Ectodermal cell (in vitro differentiated cells): Measurements from ENCODE around the gene OGDH. TPM values are rescaled to one million over a fixed set of nuclear protein-coding genes. Genes with fewer than 3 reads are reported as not detected.
"Not testable (repeated sequence)": the region's sequence is repeated elsewhere in the genome, so short reads cannot be mapped to it uniquely, and the experiment has no call there.

Experiments used
- H3K27ac ChIP-seq: 2 replicates; pipeline ENCODE4 v1.7.0; 2013; ENCODE audit warnings: mild to moderate bottlenecking, low read depth, low read length; ENCODE audit not compliant: insufficient read depth, poor library complexity, severe bottlenecking
- H3K27me3 ChIP-seq: 2 replicates; pipeline ENCODE4 v1.7.0; 2013; ENCODE audit warnings: mild to moderate bottlenecking, low read length; ENCODE audit not compliant: insufficient read depth, control insufficient read depth, poor library complexity, severe bottlenecking
- H3K36me3 ChIP-seq: one replicate; pipeline ENCODE4 v1.7.0; 2013; ENCODE audit warnings: low read length; ENCODE audit not compliant: control insufficient read depth, insufficient read depth
- H3K4me1 ChIP-seq: one replicate; pipeline ENCODE4 v1.7.0; 2013; ENCODE audit warnings: low read length; ENCODE audit not compliant: control insufficient read depth, insufficient read depth
- H3K4me3 ChIP-seq: 2 replicates; pipeline ENCODE4 v1.7.0; 2013; ENCODE audit warnings: low read depth, low read length, control low read depth; ENCODE audit not compliant: insufficient read depth
- H3K9me3 ChIP-seq: 2 replicates; pipeline ENCODE4 v1.7.0; 2013; ENCODE audit warnings: mild to moderate bottlenecking, low read length, moderate library complexity; ENCODE audit not compliant: control insufficient read depth
- WGBS, 2 experiments: methylation state at CpG; one replicate each; pipeline ENCODE4 v1.1.7; 2013; ENCODE audit warnings: missing lambda C conversion rate in 2 of 2; 5-methylcytosine and 5-hydroxymethylcytosine counted together
- polyA plus RNA-seq, 4 experiments: library from polyadenylated mRNA; stranded (reverse); fragments of 50-300 nt; gene quantifications; one replicate each; pipeline ENCODE4 v1.2.3, GENCODE V29; 2013

The OGDH gene
- 83.9 TPM for polyA plus RNA-seq (2013, experiment 1 of 4)
- polyA plus RNA-seq (2013, experiment 2 of 4) = 85.1 TPM
- 51.5 TPM for polyA plus RNA-seq (2013, experiment 3 of 4)
- polyA plus RNA-seq (2013, experiment 4 of 4) = 55.7 TPM

- H3K27me3 ChIP-seq = no peaks in the 10 kb centered on the region
- H3K9me3 ChIP-seq = no peaks in the 10 kb centered on the region
- H3K27ac ChIP-seq = peak within 1 kb of the TSS; percentile 89
- H3K4me1 ChIP-seq = no peaks in the 10 kb centered on the region
- 0% methylated on average over 93 of the region's 93 CpGs for WGBS, 2 experiments
- no peaks in the 10 kb centered on the region for H3K36me3 ChIP-seq
- H3K4me3 ChIP-seq = peak within 1 kb of the TSS; percentile 69
Measured at GRCh38 chr7:44606341-44607140, at the start of gene OGDH. Gene OGDH (plus strand): TSS chr7:44606627. CDS start chr7:44624344, 17,717 bp downstream.

GRCh38 chr7:44557485-44557884, 48.9 kb upstream of the OGDH start:
- H3K4me1 ChIP-seq = no peaks in the 10 kb centered on the region
- H3K36me3 ChIP-seq = no peaks in the 10 kb centered on the region
- WGBS, 2 experiments = 87 to 88% methylated on average over 1 to 2 of the region's 2 CpGs

GRCh38 chr7:44559485-44559884, 46.9 kb upstream of the OGDH start:
- Histone ChIP-seq H3K27ac (no peak overlapping the region), H3K4me3 (no peak overlapping the region), H3K27me3 (no peaks in the 10 kb centered on the region), H3K4me1 (no peaks in the 10 kb centered on the region), H3K9me3 (no peaks in the 10 kb centered on the region), H3K36me3 (peaks cover under 1% of the 10 kb centered on the region)
- 89 to 93% methylated on average over 4 of the region's 4 CpGs for WGBS, 2 experiments

More at GRCh38 chr7:44557485-44557884, 48.9 kb upstream of the OGDH start:
- Histone ChIP-seq H3K27me3 (no peaks in the 10 kb centered on the region), H3K27ac (no peak overlapping the region), H3K9me3 (no peaks in the 10 kb centered on the region), H3K4me3 (no peak overlapping the region)

GRCh38 chr7:44561481-44561880, 44.9 kb upstream of the OGDH start:
- no peak overlapping the region for H3K27ac ChIP-seq
- no peaks in the 10 kb centered on the region for H3K4me1 ChIP-seq
- WGBS, 2 experiments = 91 to 92% methylated on average over 6 of the region's 6 CpGs
- H3K27me3 ChIP-seq = no peaks in the 10 kb centered on the region
- H3K9me3 ChIP-seq = no peaks in the 10 kb centered on the region
- H3K36me3 ChIP-seq = peaks cover 11% of the 10 kb centered on the region
- no peak overlapping the region for H3K4me3 ChIP-seq

- no peaks in the 10 kb centered on the region for H3K9me3 ChIP-seq
- no peaks in the 10 kb centered on the region for H3K4me1 ChIP-seq
- no peak overlapping the region for H3K4me3 ChIP-seq
- H3K36me3 ChIP-seq = peaks cover 15% of the 10 kb centered on the region
- no peak overlapping the region for H3K27ac ChIP-seq
- H3K27me3 ChIP-seq = no peaks in the 10 kb centered on the region
- WGBS, 2 experiments = 88 to 89% methylated on average over 7 of the region's 7 CpGs
Measured at GRCh38 chr7:44561962-44562621, 44.3 kb upstream of the OGDH start.

- H3K4me3 ChIP-seq, H3K4me1 ChIP-seq, H3K9me3 ChIP-seq, H3K27ac ChIP-seq, H3K27me3 ChIP-seq: not testable (repeated sequence)
- WGBS, 2 experiments = 85 to 95% methylated on average over 7 to 8 of the region's 8 CpGs
- peaks cover 20% of the 10 kb centered on the region for H3K36me3 ChIP-seq
Measured at GRCh38 chr7:44562622-44562962, 43.8 kb upstream of the OGDH start.

- no peaks in the 10 kb centered on the region for H3K27me3 ChIP-seq
- no peak overlapping the region for H3K27ac ChIP-seq
- WGBS, 2 experiments = 95 to 98% methylated on average over 3 of the region's 3 CpGs
- H3K4me3 ChIP-seq = no peak overlapping the region
- H3K9me3 ChIP-seq = no peaks in the 10 kb centered on the region
- H3K4me1 ChIP-seq = no peaks in the 10 kb centered on the region
- peaks cover 26% of the 10 kb centered on the region for H3K36me3 ChIP-seq
Measured at GRCh38 chr7:44563171-44563679, 43.2 kb upstream of the OGDH start.

GRCh38 chr7:44564606-44565005, 41.8 kb upstream of the OGDH start:
- Histone ChIP-seq H3K36me3 (peaks cover 36% of the 10 kb centered on the region), H3K4me3 (no peak overlapping the region), H3K9me3 (no peaks in the 10 kb centered on the region), H3K4me1 (no peaks in the 10 kb centered on the region), H3K27me3 (no peaks in the 10 kb centered on the region), H3K27ac (no peak overlapping the region)
- WGBS, 2 experiments = 93 to 95% methylated on average over 2 of the region's 2 CpGs

- no peaks in the 10 kb centered on the region for H3K9me3 ChIP-seq
- H3K36me3 ChIP-seq = peaks cover 43% of the 10 kb centered on the region
- no peaks in the 10 kb centered on the region for H3K27me3 ChIP-seq
- H3K4me3 ChIP-seq = no peak overlapping the region
- no peaks in the 10 kb centered on the region for H3K4me1 ChIP-seq
- H3K27ac ChIP-seq = no peak overlapping the region
- WGBS, 2 experiments = 75 to 77% methylated on average over 13 of the region's 13 CpGs
Measured at GRCh38 chr7:44565097-44565794, 41.2 kb upstream of the OGDH start.
